Measurements from ENCODE around the gene DCAF4. TPM values are rescaled to one million over a fixed set of nuclear protein-coding genes. Genes with fewer than 3 reads are reported as not detected.

DCAF4 gene
- total RNA-seq, 1 experiment from 2014 or later: 31.9 TPM

- Histone ChIP-seq H3K9me2 (replicated peaks; ENCODE audit: insufficient read depth, low read length) (no peaks in the 10 kb centered on the region), H3K9ac (ENCODE audit: low read length) (no peak overlapping the region), H3K36me3 (ENCODE audit: insufficient read depth, low read length) (no peaks in the 10 kb centered on the region), H4K20me1 (ENCODE audit: insufficient read depth, low read depth, low read length) (no peaks in the 10 kb centered on the region), H3K4me3 (ENCODE audit: low read length) (no peak overlapping the region), H3K4me1 (ENCODE audit: low read length) (no peaks in the 10 kb centered on the region), H3K79me2 (ENCODE audit: low read length) (no peaks in the 10 kb centered on the region), H3K27ac (ENCODE audit: low read length) (no peak overlapping the region), H3K27me3 (ENCODE audit: low read length) (no peaks in the 10 kb centered on the region; the same call in 1 of the 2 replicates), H3K9me3 (ENCODE audit: low read length) (no peaks in the 10 kb centered on the region), H3K4me2 (ENCODE audit: low read depth, low read length, poor library complexity, severe bottlenecking) (no peak overlapping the region), H2AFZ (ENCODE audit: low read length) (no peak overlapping the region)
- DNase-seq: no peak
Measured at GRCh38 chr14:72913809-72914208, 12.5 kb upstream of the DCAF4 start.

GRCh38 chr14:72916174-72916573 lies 10.1 kb upstream of the DCAF4 start:
- H3K9ac ChIP-seq (ENCODE audit: low read length): no peak overlapping the region
- no peak overlapping the region for H2AFZ ChIP-seq (ENCODE audit: low read length)
- no peaks in the 10 kb centered on the region; the same call in 1 of the 2 replicates for H3K27me3 ChIP-seq (ENCODE audit: low read length)
- H3K27ac ChIP-seq (ENCODE audit: low read length): no peak overlapping the region
- no peaks in the 10 kb centered on the region for H3K9me2 ChIP-seq (replicated peaks; ENCODE audit: insufficient read depth, low read length)
- H4K20me1 ChIP-seq (ENCODE audit: insufficient read depth, low read depth, low read length): no peaks in the 10 kb centered on the region
- H3K4me3 ChIP-seq (ENCODE audit: low read length): no peak overlapping the region
- no peak for DNase-seq
- no peaks in the 10 kb centered on the region for H3K4me1 ChIP-seq (ENCODE audit: low read length)
- H3K36me3 ChIP-seq (ENCODE audit: insufficient read depth, low read length): no peaks in the 10 kb centered on the region
- no peaks in the 10 kb centered on the region for H3K9me3 ChIP-seq (ENCODE audit: low read length)
- H3K79me2 ChIP-seq (ENCODE audit: low read length): no peaks in the 10 kb centered on the region
- no peak overlapping the region for H3K4me2 ChIP-seq (ENCODE audit: low read depth, low read length, poor library complexity, severe bottlenecking)

- no peak overlapping the region for H3K4me3 ChIP-seq (ENCODE audit: low read length)
- no peaks in the 10 kb centered on the region for H3K9me3 ChIP-seq (ENCODE audit: low read length)
- H3K4me1 ChIP-seq (ENCODE audit: low read length): no peaks in the 10 kb centered on the region
- no peaks in the 10 kb centered on the region; the same call in 1 of the 2 replicates for H3K27me3 ChIP-seq (ENCODE audit: low read length)
- no peaks in the 10 kb centered on the region for H3K9me2 ChIP-seq (replicated peaks; ENCODE audit: insufficient read depth, low read length)
- H3K36me3 ChIP-seq (ENCODE audit: insufficient read depth, low read length): no peaks in the 10 kb centered on the region
- no peak overlapping the region for H2AFZ ChIP-seq (ENCODE audit: low read length)
- H3K9ac ChIP-seq (ENCODE audit: low read length): no peak overlapping the region
- H3K79me2 ChIP-seq (ENCODE audit: low read length): no peaks in the 10 kb centered on the region
- H3K27ac ChIP-seq (ENCODE audit: low read length): no peak overlapping the region
- H4K20me1 ChIP-seq (ENCODE audit: insufficient read depth, low read depth, low read length): no peaks in the 10 kb centered on the region
- DNase-seq: no peak
- H3K4me2 ChIP-seq (ENCODE audit: low read depth, low read length, poor library complexity, severe bottlenecking): no peak overlapping the region
Measured at GRCh38 chr14:72917094-72917802, 9.0 kb upstream of the DCAF4 start.

GRCh38 chr14:72920008-72920407 lies 6.3 kb upstream of the DCAF4 start:
- Histone ChIP-seq H3K9me3 (ENCODE audit: low read length) (no peaks in the 10 kb centered on the region), H3K9me2 (replicated peaks; ENCODE audit: insufficient read depth, low read length) (no peaks in the 10 kb centered on the region), H3K4me2 (ENCODE audit: low read depth, low read length, poor library complexity, severe bottlenecking) (no peak overlapping the region), H3K79me2 (ENCODE audit: low read length) (no peaks in the 10 kb centered on the region), H4K20me1 (ENCODE audit: insufficient read depth, low read depth, low read length) (no peaks in the 10 kb centered on the region), H2AFZ (ENCODE audit: low read length) (no peak overlapping the region), H3K4me3 (ENCODE audit: low read length) (no peak overlapping the region), H3K27me3 (ENCODE audit: low read length) (no peaks in the 10 kb centered on the region), H3K4me1 (ENCODE audit: low read length) (no peaks in the 10 kb centered on the region), H3K36me3 (ENCODE audit: insufficient read depth, low read length) (no peaks in the 10 kb centered on the region), H3K9ac (ENCODE audit: low read length) (no peak overlapping the region), H3K27ac (ENCODE audit: low read length) (no peak overlapping the region)
- no peak for DNase-seq

GRCh38 chr14:72921396-72921795 lies 4.9 kb upstream of the DCAF4 start:
- H3K4me1 ChIP-seq (ENCODE audit: low read length): peaks cover 7% of the 10 kb centered on the region

GRCh38 chr14:72924337-72924736 lies 1.9 kb upstream of the DCAF4 start:
- DNase-seq: no peak
- Histone ChIP-seq H3K36me3 (ENCODE audit: insufficient read depth, low read length) (0 out of 2 replicates have a peak, but pooled peaks cover 3% of the 10 kb centered on the region), H3K4me2 (ENCODE audit: low read depth, low read length, poor library complexity, severe bottlenecking) (no peak overlapping the region), H2AFZ (ENCODE audit: low read length) (no peak overlapping the region), H3K9me3 (ENCODE audit: low read length) (no peaks in the 10 kb centered on the region), H3K4me3 (ENCODE audit: low read length) (no peak overlapping the region), H3K9me2 (replicated peaks; ENCODE audit: insufficient read depth, low read length) (no peaks in the 10 kb centered on the region), H3K27ac (ENCODE audit: low read length) (no peak overlapping the region), H4K20me1 (ENCODE audit: insufficient read depth, low read depth, low read length) (no peaks in the 10 kb centered on the region), H3K4me1 (ENCODE audit: low read length) (peaks cover 14% of the 10 kb centered on the region), H3K79me2 (ENCODE audit: low read length) (peaks cover 19% of the 10 kb centered on the region), H3K9ac (ENCODE audit: low read length) (no peak overlapping the region), H3K27me3 (ENCODE audit: low read length) (no peaks in the 10 kb centered on the region)

More at GRCh38 chr14:72921396-72921795, 4.9 kb upstream of the DCAF4 start:
- Histone ChIP-seq H3K9ac (ENCODE audit: low read length) (no peak overlapping the region), H4K20me1 (ENCODE audit: insufficient read depth, low read depth, low read length) (no peaks in the 10 kb centered on the region), H3K4me3 (ENCODE audit: low read length) (no peak overlapping the region), H3K27me3 (ENCODE audit: low read length) (no peaks in the 10 kb centered on the region), H3K9me3 (ENCODE audit: low read length) (no peaks in the 10 kb centered on the region), H3K4me2 (ENCODE audit: low read depth, low read length, poor library complexity, severe bottlenecking) (no peak overlapping the region), H3K79me2 (ENCODE audit: low read length) (no peaks in the 10 kb centered on the region), H3K36me3 (ENCODE audit: insufficient read depth, low read length) (no peaks in the 10 kb centered on the region), H2AFZ (ENCODE audit: low read length) (no peak overlapping the region), H3K9me2 (replicated peaks; ENCODE audit: insufficient read depth, low read length) (no peaks in the 10 kb centered on the region), H3K27ac (ENCODE audit: low read length) (no peak overlapping the region)
- no peak for DNase-seq

- Histone ChIP-seq H3K27ac (ENCODE audit: low read length) (no peak overlapping the region), H3K4me3 (ENCODE audit: low read length) (peak overlapping the region; percentile 89; the same call in 1 of the 2 replicates), H3K27me3 (ENCODE audit: low read length) (no peaks in the 10 kb centered on the region), H3K9me2 (replicated peaks; ENCODE audit: insufficient read depth, low read length) (no peaks in the 10 kb centered on the region), H2AFZ (ENCODE audit: low read length) (peak overlapping the region; percentile 76), H3K4me2 (ENCODE audit: low read depth, low read length, poor library complexity, severe bottlenecking) (peak overlapping the region; percentile 96), H3K4me1 (ENCODE audit: low read length) (peaks cover 14% of the 10 kb centered on the region), H3K9ac (ENCODE audit: low read length) (peak overlapping the region; percentile 63), H3K36me3 (ENCODE audit: insufficient read depth, low read length) (0 out of 2 replicates have a peak, but pooled peaks cover 3% of the 10 kb centered on the region), H3K79me2 (ENCODE audit: low read length) (peaks cover 28% of the 10 kb centered on the region), H4K20me1 (ENCODE audit: insufficient read depth, low read depth, low read length) (no peaks in the 10 kb centered on the region), H3K9me3 (ENCODE audit: low read length) (no peaks in the 10 kb centered on the region)
- DNase-seq: no peak
Measured at GRCh38 chr14:72925171-72925759, 999 bp upstream of the DCAF4 start.

GRCh38 chr14:72925815-72926291 lies 411 bp upstream of the DCAF4 start:
- DNase-seq: no peak
- H3K9ac ChIP-seq (ENCODE audit: low read length): peak overlapping the region; percentile 63
- peak overlapping the region; percentile 96 for H3K4me2 ChIP-seq (ENCODE audit: low read depth, low read length, poor library complexity, severe bottlenecking)
- H4K20me1 ChIP-seq (ENCODE audit: insufficient read depth, low read depth, low read length): no peaks in the 10 kb centered on the region
- H3K4me3 ChIP-seq (ENCODE audit: low read length): peak overlapping the region; percentile 89
- peak overlapping the region; percentile 76 for H2AFZ ChIP-seq (ENCODE audit: low read length)
- H3K36me3 ChIP-seq (ENCODE audit: insufficient read depth, low read length): 0 out of 2 replicates have a peak, but pooled peaks cover 3% of the 10 kb centered on the region
- no peaks in the 10 kb centered on the region for H3K9me3 ChIP-seq (ENCODE audit: low read length)
- no peaks in the 10 kb centered on the region for H3K27me3 ChIP-seq (ENCODE audit: low read length)
- no peaks in the 10 kb centered on the region for H3K9me2 ChIP-seq (replicated peaks; ENCODE audit: insufficient read depth, low read length)
- H3K79me2 ChIP-seq (ENCODE audit: low read length): peaks cover 34% of the 10 kb centered on the region
- no peak overlapping the region for H3K27ac ChIP-seq (ENCODE audit: low read length)
- H3K4me1 ChIP-seq (ENCODE audit: low read length): peaks cover 20% of the 10 kb centered on the region
